ENCODE measurements around the gene GPC3.

- TF ChIP-seq CTCF (IDR thresholded peaks at IDR 0.05) (no peak), POLR2A (IDR thresholded peaks at IDR 0.05) (no peak)
Measured at GRCh38 chrX:133723930-133724329, 261.5 kb downstream of the GPC3 start.
